Prostate gland (tissue), 2 donors: ENCODE data around the gene RBM47.
A peak's percentile ranks its signal among the peaks of the same experiment; 100 is the strongest.

Experiments
- POLR2A ChIP-seq: fragments of 450-650 bp; IDR thresholded peaks from one replicate; pipeline ENCODE4 v1.6.1; 2016; ENCODE audit warnings: antibody characterized with exemption, mild to moderate bottlenecking
- POLR2AphosphoS5 ChIP-seq: sonication (generic); formaldehyde crosslinking; IDR thresholded peaks from one replicate; pipeline ENCODE4 v1.6.1; 2017; ENCODE audit warnings: antibody characterized with exemption
- TF ChIP-seq, protein P1 (sequence below), 4 experiments: fragments of 200-600 bp in 2 of 4; fragments of 450-650 bp in 2 of 4; sonication (generic) in 2 of 4; IDR thresholded peaks; 1 replicate in 3 of 4; 2 replicates in 1 of 4; pipeline ENCODE4 v1.5.1; 2016 to 2019; ENCODE audit warnings: antibody characterized with exemption in 4 of 4, mild to moderate bottlenecking in 2 of 4, moderate library complexity in 2 of 4

GRCh38 chr4:40576651-40577480 lies 52.8 kb downstream of the RBM47 start:
- TF ChIP-seq, protein P1, sequence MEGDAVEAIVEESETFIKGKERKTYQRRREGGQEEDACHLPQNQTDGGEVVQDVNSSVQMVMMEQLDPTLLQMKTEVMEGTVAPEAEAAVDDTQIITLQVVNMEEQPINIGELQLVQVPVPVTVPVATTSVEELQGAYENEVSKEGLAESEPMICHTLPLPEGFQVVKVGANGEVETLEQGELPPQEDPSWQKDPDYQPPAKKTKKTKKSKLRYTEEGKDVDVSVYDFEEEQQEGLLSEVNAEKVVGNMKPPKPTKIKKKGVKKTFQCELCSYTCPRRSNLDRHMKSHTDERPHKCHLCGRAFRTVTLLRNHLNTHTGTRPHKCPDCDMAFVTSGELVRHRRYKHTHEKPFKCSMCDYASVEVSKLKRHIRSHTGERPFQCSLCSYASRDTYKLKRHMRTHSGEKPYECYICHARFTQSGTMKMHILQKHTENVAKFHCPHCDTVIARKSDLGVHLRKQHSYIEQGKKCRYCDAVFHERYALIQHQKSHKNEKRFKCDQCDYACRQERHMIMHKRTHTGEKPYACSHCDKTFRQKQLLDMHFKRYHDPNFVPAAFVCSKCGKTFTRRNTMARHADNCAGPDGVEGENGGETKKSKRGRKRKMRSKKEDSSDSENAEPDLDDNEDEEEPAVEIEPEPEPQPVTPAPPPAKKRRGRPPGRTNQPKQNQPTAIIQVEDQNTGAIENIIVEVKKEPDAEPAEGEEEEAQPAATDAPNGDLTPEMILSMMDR (IDR thresholded peaks at IDR 0.05): peak in 1 of 4 experiments; percentile 6
- TF ChIP-seq POLR2A (no peak), POLR2AphosphoS5 (peak; percentile 93)
